Raji (cell line): Measurements from ENCODE around the gene SERPIND1.

ENCODE experiments used
- POLR2A ChIP-seq: IDR thresholded peaks from 2 replicates; pipeline ENCODE4 v1.6.1; 2011; ENCODE audit warnings: low read depth, low read length, control low read depth; ENCODE audit not compliant: insufficient read depth

Gene SERPIND1

GRCh38 chr22:20815477-20816050 lies 41.7 kb downstream of the SERPIND1 start:
- TF ChIP-seq POLR2A, result no peak

- TF ChIP-seq POLR2A, result no peak
Measured at GRCh38 chr22:20816559-20816958, 42.6 kb downstream of the SERPIND1 start.

- no peak for TF ChIP-seq POLR2A
Measured at GRCh38 chr22:20818471-20818870, 44.6 kb downstream of the SERPIND1 start.

- no peak for TF ChIP-seq POLR2A
Measured at GRCh38 chr22:20819471-20819870, 45.6 kb downstream of the SERPIND1 start.

- TF ChIP-seq POLR2A, result no peak
Measured at GRCh38 chr22:20822240-20822639, 48.3 kb downstream of the SERPIND1 start.

- no peak for TF ChIP-seq POLR2A
Measured at GRCh38 chr22:20823264-20823663, 49.4 kb downstream of the SERPIND1 start.

GRCh38 chr22:20825624-20826023 lies 51.7 kb downstream of the SERPIND1 start:
- TF ChIP-seq POLR2A, result no peak

- TF ChIP-seq POLR2A, result no peak
Measured at GRCh38 chr22:20829491-20830134, 55.7 kb downstream of the SERPIND1 start.

- no peak for TF ChIP-seq POLR2A
Measured at GRCh38 chr22:20833225-20833665, 59.3 kb downstream of the SERPIND1 start.

GRCh38 chr22:20834206-20834605 lies 60.3 kb downstream of the SERPIND1 start:
- TF ChIP-seq POLR2A, result no peak

- no peak for TF ChIP-seq POLR2A
Measured at GRCh38 chr22:20834725-20835124, 60.8 kb downstream of the SERPIND1 start.
